ENCODE measurements around the gene TFR2.

TFR2 gene

DNA sequence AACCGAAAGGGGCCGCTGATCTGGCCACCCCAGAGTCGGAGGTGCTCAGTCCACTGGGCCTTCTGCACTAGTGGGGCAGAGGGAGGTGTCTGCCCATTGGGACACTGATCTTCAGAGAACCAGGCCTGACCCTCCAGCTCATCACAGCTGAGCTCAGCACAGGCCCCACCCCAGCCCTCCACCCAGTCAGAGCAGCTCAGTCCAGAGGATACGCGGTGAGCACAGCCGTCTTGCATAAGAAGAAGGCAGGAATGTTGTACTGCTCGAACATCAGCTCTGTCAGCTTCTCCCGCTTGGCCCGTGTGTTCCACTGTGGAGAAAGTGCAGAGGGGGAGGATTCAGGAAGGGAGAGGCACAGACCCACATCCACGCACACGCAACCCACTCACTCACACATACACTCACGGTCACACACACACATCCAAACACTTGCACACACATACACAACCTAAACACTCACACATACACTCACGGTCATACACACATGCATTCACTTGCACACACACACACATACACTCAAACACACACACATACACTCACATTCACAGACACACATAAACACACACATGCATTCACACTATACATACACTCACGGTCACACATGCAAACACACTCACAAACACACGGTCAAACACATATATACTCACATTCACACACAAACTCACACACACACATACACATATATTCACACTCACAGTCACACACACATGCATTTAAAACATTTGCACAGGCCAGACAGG, 8.6 kb upstream of the TFR2 start:
- no peak for DNase-seq

- peak; percentile 85 for DNase-seq
Observed at GRCh38 chr7:100642534-100642907, 1.2 kb upstream of the TFR2 start.

- peak; percentile 77 for DNase-seq
Observed at GRCh38 chr7:100641860-100642533, 645 bp upstream of the TFR2 start.

- peak; percentile 88 for DNase-seq
Observed at GRCh38 chr7:100640517-100641440, 573 bp downstream of the TFR2 start.

GRCh38 chr7:100639995-100640516, 1.3 kb downstream of the TFR2 start:
- peak; percentile 86 for DNase-seq

DNA sequence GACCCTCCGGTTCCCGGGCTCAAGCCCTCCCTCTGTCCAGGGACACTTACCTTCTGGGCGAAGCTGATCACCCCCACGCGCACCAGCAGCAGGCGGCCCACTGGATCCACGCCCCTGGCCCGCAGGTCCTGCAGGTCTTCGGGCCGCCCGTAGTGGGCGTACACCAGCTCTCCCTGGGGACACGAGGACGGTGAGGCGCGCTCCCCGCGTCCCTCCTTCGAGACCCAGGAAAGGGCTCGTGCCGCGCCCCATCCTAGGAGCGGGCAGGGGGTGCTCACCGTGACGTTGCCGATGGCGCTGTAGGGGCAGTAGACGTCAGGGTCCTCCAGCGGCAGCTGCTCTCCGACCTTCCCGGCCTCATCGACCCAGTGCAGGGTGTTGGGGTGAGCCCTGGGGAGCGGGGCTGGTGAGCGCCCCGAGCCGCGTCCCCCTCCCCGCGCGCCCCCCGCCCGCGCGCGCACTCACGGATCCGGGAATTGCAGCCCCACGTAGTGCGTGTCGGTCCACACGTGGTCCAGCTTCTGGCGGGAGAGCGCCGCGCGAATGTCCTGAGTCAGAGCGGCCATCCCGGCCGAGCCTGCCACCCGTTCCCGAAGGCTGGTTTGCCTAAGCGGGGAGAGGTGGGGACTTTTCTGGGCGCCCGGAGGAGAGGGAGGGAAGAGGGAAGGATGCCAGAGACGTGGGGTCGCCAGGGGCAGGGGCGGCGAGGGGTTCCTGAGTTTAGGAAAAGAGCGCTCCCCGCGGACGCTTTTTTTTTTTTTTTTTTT, 8.2 kb downstream of the TFR2 start:
- DNase-seq: no peak

DNA sequence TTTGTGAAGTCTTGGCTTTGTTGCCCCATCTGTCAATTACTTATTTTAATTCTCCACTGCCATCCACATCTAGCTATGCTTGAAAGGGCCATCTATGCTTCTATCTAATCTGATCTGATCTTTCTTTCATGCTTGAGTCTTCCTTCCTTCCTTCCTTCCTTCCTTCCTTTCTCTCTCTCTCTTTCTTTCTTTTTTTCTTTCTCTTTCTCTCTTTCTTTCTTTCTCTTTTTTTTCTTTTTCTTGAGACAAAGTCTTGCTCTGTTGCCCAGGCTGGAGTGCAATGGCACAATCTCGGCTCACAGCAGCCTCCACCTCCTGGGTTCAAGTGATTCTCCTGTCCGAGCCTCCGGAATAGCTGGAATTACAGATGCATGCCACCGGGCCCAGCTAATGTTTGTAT, 11.3 kb downstream of the TFR2 start:
- no peak for DNase-seq

GRCh38 chr7:100629117-100629716, 12.1 kb downstream of the TFR2 start:
- peak; percentile 76 for DNase-seq

DNA sequence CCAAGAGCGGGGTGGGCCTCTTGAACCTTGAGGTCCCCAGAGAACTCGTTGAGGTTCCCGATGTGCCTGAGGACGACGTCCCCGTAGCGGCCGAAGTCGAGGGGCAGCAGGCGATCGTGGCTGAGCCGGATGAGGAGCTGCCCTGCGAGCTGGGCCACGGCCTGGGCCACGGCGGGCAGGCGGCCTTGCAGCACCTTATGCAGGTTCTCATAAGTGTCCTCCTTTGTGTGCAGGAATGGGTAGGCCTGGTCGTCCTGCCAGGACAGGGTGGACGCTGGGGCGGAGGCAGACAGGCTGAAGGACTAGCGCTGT, 14.2 kb downstream of the TFR2 start:
- no peak for DNase-seq

GRCh38 chr7:100626530-100627237, 14.7 kb downstream of the TFR2 start:
- DNase-seq: no peak

DNA sequence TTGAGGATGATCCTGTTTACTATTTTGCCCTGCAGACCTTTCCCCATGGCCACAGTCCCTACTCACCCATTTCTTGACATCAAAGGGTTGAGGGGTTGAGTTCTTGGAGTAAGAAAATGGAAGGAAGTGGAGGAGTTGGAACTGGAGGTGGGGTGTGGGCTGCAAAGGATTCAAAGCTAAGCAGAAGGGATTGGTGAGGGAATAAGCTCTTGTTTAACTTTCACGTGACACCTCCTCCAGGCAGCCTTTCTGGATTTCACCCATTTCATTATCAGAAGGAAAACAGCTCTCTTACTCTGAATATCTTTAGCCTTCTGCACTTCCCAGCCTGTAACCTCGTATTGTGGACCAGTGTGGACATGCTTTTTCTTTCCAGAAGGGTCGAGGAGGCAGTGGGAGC, 15.3 kb downstream of the TFR2 start:
- no peak for DNase-seq

- DNase-seq: peak; percentile 61
Observed at GRCh38 chr7:100623951-100624824, 17.2 kb downstream of the TFR2 start.

DNA sequence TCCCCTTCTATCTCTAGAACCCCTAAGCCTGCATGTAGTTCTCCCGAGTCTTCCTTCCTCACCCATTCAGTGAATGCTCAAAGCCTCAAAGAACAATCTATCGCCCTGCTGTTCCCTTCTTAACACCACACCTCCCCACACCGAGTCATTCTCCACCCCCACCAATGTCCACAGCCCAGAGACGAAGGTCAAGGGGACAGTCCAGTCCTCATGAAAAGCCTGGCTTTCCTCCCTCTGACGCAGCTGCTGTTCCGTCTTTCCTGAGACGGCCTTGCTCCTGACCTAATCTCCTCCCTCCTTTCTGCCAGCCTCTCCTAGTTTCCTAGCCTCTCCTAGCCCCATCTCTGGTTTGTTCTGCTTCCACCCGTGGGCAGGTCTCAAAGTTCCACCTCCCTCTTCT, 19.8 kb downstream of the TFR2 start:
- no peak for DNase-seq

DNA sequence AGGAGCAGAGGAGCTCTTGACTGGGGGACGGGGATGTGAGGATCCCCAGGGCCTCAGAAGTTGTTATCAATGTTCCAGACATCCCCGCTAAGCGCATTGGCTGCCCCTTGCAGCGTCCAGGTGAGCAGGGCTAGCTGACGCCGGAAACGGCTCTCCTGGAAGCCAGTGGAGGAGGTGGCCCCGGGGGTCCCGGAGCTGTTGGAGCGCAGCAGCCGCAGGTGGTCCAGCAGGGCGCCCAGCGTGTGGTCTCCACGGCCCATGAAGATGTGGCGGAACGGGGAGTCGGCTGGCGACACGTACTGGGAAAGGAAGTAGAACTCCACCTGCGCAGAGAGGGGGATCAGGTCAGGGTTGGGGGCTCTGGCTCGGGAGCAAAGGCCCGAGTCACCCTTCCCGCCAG, 20.5 kb downstream of the TFR2 start:
- no peak for DNase-seq

DNA sequence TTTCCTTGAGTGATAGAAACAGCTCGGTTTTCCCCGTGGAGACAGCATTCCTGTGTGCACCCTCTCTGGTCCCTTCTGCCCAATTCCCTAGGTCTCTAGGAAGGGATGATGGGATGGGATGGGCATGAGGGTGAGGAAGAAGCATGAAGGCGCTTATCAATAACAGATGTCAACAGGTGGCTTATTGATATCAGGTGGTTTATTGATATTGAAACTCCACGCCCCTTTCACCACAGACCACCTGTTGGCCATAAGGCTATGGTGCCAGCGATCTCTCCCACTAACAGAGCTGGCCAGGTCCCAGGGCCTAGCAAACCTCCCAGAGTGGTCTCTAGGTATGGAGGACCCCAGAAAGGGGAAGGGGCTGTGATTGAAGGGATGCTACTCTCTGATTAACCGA, 21.1 kb downstream of the TFR2 start:
- no peak for DNase-seq

DNA sequence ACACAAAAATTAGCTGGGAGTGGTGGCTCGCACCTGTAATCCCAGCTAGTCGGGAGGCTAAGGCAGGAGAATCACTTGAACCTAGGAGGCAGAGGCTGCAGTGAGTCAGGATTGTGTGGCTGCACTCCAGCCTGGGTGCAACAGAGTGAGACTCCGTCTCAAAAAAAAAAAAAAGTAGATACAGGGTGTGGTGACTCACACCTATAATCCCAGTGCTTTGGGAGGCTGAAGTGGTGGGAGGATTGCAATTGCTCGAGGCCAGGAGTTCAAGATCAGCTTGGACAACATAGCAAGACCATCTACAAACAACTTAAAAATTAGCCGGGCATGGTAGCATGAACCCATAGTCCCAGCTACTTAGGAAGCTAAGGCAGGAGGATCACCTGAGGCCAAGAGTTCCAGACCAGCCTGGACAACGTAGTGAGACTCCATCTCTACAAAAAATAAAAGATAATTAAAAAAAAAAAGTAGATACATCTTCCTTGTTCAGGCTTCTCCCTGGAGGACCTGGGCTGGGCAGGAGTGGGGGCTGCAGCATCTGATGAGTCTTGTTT, 27.0 kb downstream of the TFR2 start:
- no peak for DNase-seq

GRCh38 chr7:100613412-100614175, 27.8 kb downstream of the TFR2 start:
- no peak for DNase-seq

GRCh38 chr7:100612730-100613390, 28.5 kb downstream of the TFR2 start:
- peak; percentile 65 for DNase-seq

Measured in OCI-M1 (cell line).